Astrocyte of the cerebellum (primary cell): ENCODE data around the gene PFKFB4.
A peak's percentile ranks its signal among the peaks of the same experiment; 100 is the strongest.

Experiments
- DNase-seq: peaks from one replicate; pipeline ENCODE4 v3.0.0-alpha.2; 2011; ENCODE audit warnings: low read depth
- H3K4me3 ChIP-seq: 2 replicates; pipeline ENCODE4 v1.5.1; 2011; ENCODE audit warnings: mild to moderate bottlenecking, low read depth, low read length, moderate library complexity
- CTCF ChIP-seq: IDR thresholded peaks from 2 replicates; pipeline ENCODE4 v1.5.1; 2012; ENCODE audit warnings: low read length, low read depth, moderate library complexity, mild to moderate bottlenecking; ENCODE audit errors: missing control alignments
- in situ Hi-C: cut with HindIII; loops from 2 replicates; pipeline ENCODE4 v1.10.0; 2017; ENCODE audit warnings: low sequenced_read_pairs

Gene PFKFB4

GRCh38 chr3:48548729-48549705 lies 7.6 kb downstream of the PFKFB4 start:
- no peak overlapping the region for H3K4me3 ChIP-seq
- DNase-seq, result peak; percentile 51
- TF ChIP-seq CTCF, result peak; percentile 94
- in situ Hi-C loops, result no loop called here

- no peak for TF ChIP-seq CTCF
- in situ Hi-C loops, result no loop called here
- no peak overlapping the region for H3K4me3 ChIP-seq
- DNase-seq, result no peak
Observed at GRCh38 chr3:48548126-48548525, 8.5 kb downstream of the PFKFB4 start.

GRCh38 chr3:48546203-48546829 lies 10.3 kb downstream of the PFKFB4 start:
- no peak overlapping the region for H3K4me3 ChIP-seq
- DNase-seq, result no peak
- in situ Hi-C loops, result no loop called here
- no peak for TF ChIP-seq CTCF

- in situ Hi-C loops, result no loop called here
- no peak for DNase-seq
- TF ChIP-seq CTCF, result no peak
- no peak overlapping the region for H3K4me3 ChIP-seq
Observed at GRCh38 chr3:48544141-48544540, 12.5 kb downstream of the PFKFB4 start.

- no peak overlapping the region for H3K4me3 ChIP-seq
- TF ChIP-seq CTCF, result no peak
- no peak for DNase-seq
- in situ Hi-C loops, result no loop called here
Observed at GRCh38 chr3:48543271-48543866, 13.2 kb downstream of the PFKFB4 start.

GRCh38 chr3:48538451-48538850 lies 18.2 kb downstream of the PFKFB4 start:
- in situ Hi-C loops, result no loop called here
- H3K4me3 ChIP-seq, result no peak overlapping the region
- no peak for TF ChIP-seq CTCF
- no peak for DNase-seq
